HAP-1 (cell line): ENCODE measurements around the gene PRPF6.
"Not testable (repeated sequence)": the region's sequence is repeated elsewhere in the genome, so short reads cannot be mapped to it uniquely, and the experiment has no call there.

Source experiments
- DNase-seq, 2 experiments: peaks; one replicate each; pipeline ENCODE4 v3.0.0-alpha.2; 2016 to 2020; ENCODE audit warnings: low spot score in 2 of 2
- H3K27me3 ChIP-seq: fragments of 250-450 bp; sonication (Bioruptor Pico); 2 replicates; pipeline ENCODE4 v1.5.1; 2020; ENCODE audit warnings: low read depth, mild to moderate bottlenecking, moderate library complexity
- H3K36me3 ChIP-seq: fragments of 250-450 bp; sonication (Bioruptor Pico); replicated peaks from 2 replicates; pipeline ENCODE4 v1.5.1; 2020; ENCODE audit warnings: mild to moderate bottlenecking
- H3K4me1 ChIP-seq: fragments of 250-450 bp; sonication (Bioruptor Pico); 2 replicates; pipeline ENCODE4 v1.5.1; 2020; ENCODE audit warnings: mild to moderate bottlenecking
- H3K4me3 ChIP-seq: fragments of 250-450 bp; sonication (Bioruptor Pico); 2 replicates; pipeline ENCODE4 v1.5.1; 2020; ENCODE audit warnings: mild to moderate bottlenecking, moderate library complexity
- H3K9me3 ChIP-seq: fragments of 250-450 bp; sonication (Bioruptor Pico); 2 replicates; pipeline ENCODE4 v1.5.1; 2020; ENCODE audit warnings: mild to moderate bottlenecking, moderate library complexity
- in situ Hi-C: fragments of 300-500 bp; cut with MboI; formaldehyde crosslinking; loops from 3 replicates; pipeline ENCODE4 v1.14.3; 2020; ENCODE audit warnings: low sequenced_read_pairs, inconsistent platforms, mixed read lengths

The PRPF6 gene

GRCh38 chr20:63952769-63953168 is 28.2 kb upstream of the PRPF6 start:
- Histone ChIP-seq H3K27me3 (no peaks in the 10 kb centered on the region), H3K9me3 (no peaks in the 10 kb centered on the region), H3K36me3 (peaks cover 13% of the 10 kb centered on the region), H3K4me3 (no peak overlapping the region), H3K4me1 (peaks cover 30% of the 10 kb centered on the region)
- in situ Hi-C loops, result no loop called here
- no peak for DNase-seq

GRCh38 chr20:63953764-63954429 is 27.0 kb upstream of the PRPF6 start:
- in situ Hi-C loops, result no loop called here
- peaks cover 15% of the 10 kb centered on the region for H3K36me3 ChIP-seq
- H3K4me1 ChIP-seq, result peaks cover 27% of the 10 kb centered on the region
- H3K9me3 ChIP-seq, result no peaks in the 10 kb centered on the region
- H3K4me3 ChIP-seq, result peak overlapping the region; percentile 94
- no peaks in the 10 kb centered on the region for H3K27me3 ChIP-seq
- no peak for DNase-seq

DNA sequence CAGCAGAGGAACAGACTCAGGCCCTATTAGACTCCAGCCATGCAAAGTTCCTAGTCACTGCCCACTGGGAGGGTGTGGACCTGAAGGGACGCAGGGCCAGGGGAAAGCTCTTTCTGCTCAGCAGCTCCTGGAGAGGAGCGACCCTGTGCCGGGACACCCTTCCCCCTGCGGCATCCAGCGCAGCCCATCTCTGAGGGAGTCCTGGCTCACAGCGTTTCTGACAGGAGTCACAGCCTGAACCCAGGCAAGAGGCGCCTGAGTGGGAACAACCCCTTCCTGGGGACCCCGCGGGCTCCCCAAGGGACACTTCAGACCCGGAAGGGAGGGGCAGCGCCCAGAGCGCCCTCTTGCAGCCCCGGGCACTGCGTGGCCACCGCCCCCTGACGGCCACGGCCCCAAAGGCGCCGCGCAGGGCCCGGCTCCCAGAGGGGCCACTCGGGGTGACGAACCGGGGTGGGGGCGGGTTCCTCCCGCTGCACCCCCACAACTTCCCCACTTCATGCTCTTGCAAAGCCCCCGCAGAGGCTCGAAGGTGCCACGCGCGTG is 25.6 kb upstream of the PRPF6 start:
- Histone ChIP-seq H3K27me3 (no peaks in the 10 kb centered on the region), H3K36me3 (peaks cover 24% of the 10 kb centered on the region), H3K9me3 (no peaks in the 10 kb centered on the region), H3K4me1 (peaks cover 19% of the 10 kb centered on the region), H3K4me3 (peak overlapping the region; percentile 94)
- DNase-seq, result peak in 1 of 2 experiments; percentile 53
- in situ Hi-C loops, result no loop called here

GRCh38 chr20:63955827-63956663 is 24.9 kb upstream of the PRPF6 start, which contains the start of gene UCKL1:
TSS of gene UCKL1 (minus strand) at chr20:63956416. CDS start at chr20:63956372, 44 bp downstream.
- Histone ChIP-seq H3K4me1 (peaks cover 19% of the 10 kb centered on the region), H3K27me3 (no peaks in the 10 kb centered on the region), H3K4me3 (peak within 1 kb of the TSS; percentile 94), H3K36me3 (peaks cover 25% of the 10 kb centered on the region), H3K9me3 (no peaks in the 10 kb centered on the region)
- in situ Hi-C loops, result no loop called here
- DNase-seq, result peak; percentile 84 to 93

DNA sequence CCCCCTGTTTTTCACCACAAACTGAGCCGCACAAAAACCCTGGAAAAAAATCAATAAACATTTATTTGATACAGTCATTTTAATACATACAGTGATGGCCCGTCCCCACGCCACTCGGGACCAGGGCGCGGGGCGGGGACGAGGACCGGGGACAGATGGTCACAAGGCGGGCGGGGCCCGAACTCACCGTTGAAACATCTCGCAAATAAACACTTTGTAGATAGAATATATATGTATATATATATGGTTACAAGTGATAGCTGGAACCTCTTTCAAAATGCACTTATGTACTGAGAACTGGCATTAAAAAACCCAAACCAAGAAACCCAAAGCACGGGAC is 24.3 kb upstream of the PRPF6 start:
- Histone ChIP-seq H3K9me3 (no peaks in the 10 kb centered on the region), H3K36me3 (peaks cover 31% of the 10 kb centered on the region), H3K4me3 (peak overlapping the region; percentile 26), H3K4me1 (peaks cover 19% of the 10 kb centered on the region), H3K27me3 (no peaks in the 10 kb centered on the region)
- in situ Hi-C loops, result no loop called here
- DNase-seq, result no peak

GRCh38 chr20:63957004-63957689 is 23.8 kb upstream of the PRPF6 start:
- H3K9me3 ChIP-seq, result no peaks in the 10 kb centered on the region
- in situ Hi-C loops, result no loop called here
- peak; percentile 60 to 85 for DNase-seq
- H3K36me3 ChIP-seq, result peaks cover 36% of the 10 kb centered on the region
- peak overlapping the region; percentile 26 for H3K4me3 ChIP-seq
- peaks cover 19% of the 10 kb centered on the region for H3K4me1 ChIP-seq
- no peaks in the 10 kb centered on the region for H3K27me3 ChIP-seq

DNA sequence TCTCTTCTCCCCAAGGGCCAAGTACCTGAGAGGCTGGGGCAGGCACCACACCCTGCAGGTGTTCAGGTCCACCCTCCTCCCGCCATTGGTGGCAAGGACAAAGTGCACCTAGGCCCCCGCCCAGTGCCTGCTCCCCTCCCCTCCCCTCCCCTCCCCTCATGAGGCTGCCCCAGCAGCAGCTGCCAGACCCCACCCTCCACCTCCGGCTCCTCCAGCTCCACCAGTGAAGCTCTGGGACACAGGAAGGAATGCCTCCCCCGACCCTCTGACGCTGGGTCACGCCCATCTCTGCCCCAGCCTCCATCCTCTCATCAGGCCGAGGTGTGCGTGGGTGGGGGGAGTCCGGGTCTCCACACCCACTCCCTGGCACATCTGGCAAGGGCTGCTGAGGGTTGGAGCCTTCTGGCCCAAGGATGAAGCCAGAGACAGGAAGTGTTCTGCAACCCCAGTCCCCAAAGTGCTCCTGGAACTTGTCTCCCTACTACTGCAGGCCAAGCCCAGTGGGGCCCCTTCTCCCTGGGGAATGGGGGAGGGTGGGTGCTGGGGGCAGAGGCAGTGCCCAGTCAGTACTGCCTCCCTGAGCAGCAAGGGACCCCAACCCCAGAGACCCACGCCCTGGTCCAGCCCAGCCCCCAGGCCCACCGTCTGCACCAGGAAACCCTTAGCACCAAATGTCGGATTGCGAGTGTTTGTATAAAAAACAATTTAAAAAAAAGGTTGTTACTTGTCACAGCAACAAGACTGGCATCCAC is 23.1 kb upstream of the PRPF6 start:
- Histone ChIP-seq H3K4me3 (no peak overlapping the region), H3K9me3 (no peaks in the 10 kb centered on the region), H3K27me3 (no peaks in the 10 kb centered on the region), H3K36me3 (peaks cover 42% of the 10 kb centered on the region), H3K4me1 (peaks cover 19% of the 10 kb centered on the region)
- in situ Hi-C loops, result no loop called here
- DNase-seq, result peak in 1 of 2 experiments; percentile 56

- H3K4me1 ChIP-seq, result peaks cover 19% of the 10 kb centered on the region
- in situ Hi-C loops, result no loop called here
- no peaks in the 10 kb centered on the region for H3K27me3 ChIP-seq
- no peaks in the 10 kb centered on the region for H3K9me3 ChIP-seq
- DNase-seq, result no peak
- H3K36me3 ChIP-seq, result peaks cover 46% of the 10 kb centered on the region
- H3K4me3 ChIP-seq, result no peak overlapping the region
Measured at GRCh38 chr20:63958471-63958870, 22.5 kb upstream of the PRPF6 start.

DNA sequence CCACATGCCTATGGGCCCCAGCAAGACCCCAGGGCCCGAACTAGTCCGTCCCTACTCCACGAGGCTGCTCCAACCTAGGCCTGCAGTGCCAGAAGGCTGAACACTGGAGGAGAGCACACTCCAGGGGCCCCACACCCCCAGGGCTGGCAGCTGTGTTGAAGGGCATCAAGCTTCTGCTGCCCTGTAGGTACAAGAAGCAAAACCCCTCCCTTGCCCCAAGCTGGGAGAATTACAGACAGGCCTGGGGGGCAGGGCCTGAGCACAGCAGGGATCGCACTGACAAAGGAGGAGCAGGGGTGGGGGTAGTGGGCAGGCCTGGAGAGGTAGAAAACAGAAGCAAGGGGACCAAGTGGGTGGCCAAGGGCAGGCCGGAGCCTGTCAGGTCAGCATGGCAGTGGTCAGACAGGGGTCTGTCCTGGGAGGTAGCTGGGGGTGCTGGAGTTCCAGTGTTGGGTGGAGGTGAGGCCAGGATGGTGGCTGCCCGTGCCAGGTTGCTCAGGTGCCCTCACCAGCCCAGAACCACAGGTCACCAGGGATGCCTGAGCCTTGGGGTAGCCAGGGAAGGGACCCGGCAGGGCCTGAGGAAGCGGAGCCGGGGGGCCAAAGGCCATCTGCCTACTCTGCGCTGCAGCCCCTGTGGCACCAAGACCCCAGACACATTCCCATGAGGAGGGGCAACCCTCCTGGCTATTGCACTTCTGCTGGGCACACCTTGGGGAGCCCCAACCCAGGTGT is 21.8 kb upstream of the PRPF6 start:
- peaks cover 53% of the 10 kb centered on the region for H3K36me3 ChIP-seq
- in situ Hi-C loops, result no loop called here
- DNase-seq, result no peak
- no peaks in the 10 kb centered on the region for H3K9me3 ChIP-seq
- H3K4me3 ChIP-seq, result no peak overlapping the region
- no peaks in the 10 kb centered on the region for H3K27me3 ChIP-seq
- peaks cover 19% of the 10 kb centered on the region for H3K4me1 ChIP-seq

- Histone ChIP-seq H3K36me3 (peaks cover 54% of the 10 kb centered on the region), H3K9me3 (no peaks in the 10 kb centered on the region)
Measured at GRCh38 chr20:63959699-63960075, 21.2 kb upstream of the PRPF6 start.

DNA sequence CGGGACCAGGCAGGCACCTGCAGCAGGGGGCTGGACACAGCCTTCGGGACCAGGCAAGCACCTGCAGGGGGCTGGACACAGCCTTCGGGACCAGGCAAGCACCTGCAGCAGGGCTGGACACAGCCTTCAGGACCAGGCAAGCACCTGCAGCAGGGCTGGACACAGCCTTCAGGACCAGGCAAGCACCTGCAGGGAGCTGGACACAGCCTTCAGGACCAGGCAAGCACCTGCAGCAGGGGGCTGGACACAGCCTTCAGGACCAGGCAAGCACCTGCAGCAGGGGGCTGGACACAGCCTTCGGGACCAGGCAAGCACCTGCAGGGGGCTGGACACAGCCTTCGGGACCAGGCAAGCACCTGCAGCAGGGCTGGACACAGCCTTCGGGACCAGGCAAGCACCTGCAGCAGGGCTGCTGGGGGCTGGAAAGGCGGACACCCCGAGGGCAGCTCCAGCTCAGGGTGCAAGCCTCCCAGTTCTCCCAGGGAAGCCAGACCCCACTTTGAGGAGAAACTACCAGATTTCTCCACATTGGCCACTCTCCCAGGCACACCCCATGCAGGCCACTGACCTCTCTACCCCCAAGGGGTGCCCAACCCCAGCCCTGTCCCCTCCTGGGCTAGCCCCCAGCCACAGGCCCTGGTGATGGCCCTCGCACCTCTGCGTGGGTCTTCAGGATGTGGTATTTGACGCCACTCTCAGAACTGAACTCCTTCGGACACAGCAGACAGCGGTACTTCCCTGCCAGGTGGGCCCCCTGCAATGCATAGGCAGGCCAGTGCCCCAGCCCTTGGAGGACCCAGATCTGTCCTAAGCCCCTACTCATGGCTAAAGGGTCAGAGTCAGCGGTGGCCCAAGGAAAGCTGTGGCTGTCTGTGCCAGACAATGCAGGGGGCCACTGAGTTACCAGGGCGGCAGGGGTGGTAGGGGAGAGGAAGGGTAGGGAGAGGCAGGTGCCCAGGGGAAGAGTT is 20.0 kb upstream of the PRPF6 start:
- H3K36me3 ChIP-seq, result peaks cover 50% of the 10 kb centered on the region
- H3K27me3 ChIP-seq, H3K4me3 ChIP-seq, DNase-seq, H3K9me3 ChIP-seq, in situ Hi-C loops, H3K4me1 ChIP-seq: not testable (repeated sequence)

More at GRCh38 chr20:63959699-63960075, 21.2 kb upstream of the PRPF6 start:
- in situ Hi-C loops, result no loop called here
- H3K27me3 ChIP-seq, result no peaks in the 10 kb centered on the region
- peaks cover 15% of the 10 kb centered on the region for H3K4me1 ChIP-seq
- DNase-seq, result no peak
- no peak overlapping the region for H3K4me3 ChIP-seq
